ENCODE measurements around the gene LRMDA.

GRCh38 chr10:75954486-75954885 is 523.1 kb downstream of the LRMDA start:
- TF ChIP-seq EZH2 (IDR thresholded peaks at IDR 0.05; ENCODE audit: borderline replicate concordance, low read depth, low read length, severe bottlenecking) (no peak), CTCF (IDR thresholded peaks at IDR 0.05; ENCODE audit: borderline replicate concordance, extremely low read depth, low read length, poor library complexity, severe bottlenecking) (no peak)

Measured in DND-41 (cell line).